GM19193 (cell line): ENCODE results near the gene CEMIP.

Experiments
- POLR2A ChIP-seq: IDR thresholded peaks from 4 replicates; pipeline ENCODE4 v1.6.1; 2011; ENCODE audit not compliant: insufficient read depth, insufficient read length; ENCODE audit errors: extremely low read depth

CEMIP gene

DNA sequence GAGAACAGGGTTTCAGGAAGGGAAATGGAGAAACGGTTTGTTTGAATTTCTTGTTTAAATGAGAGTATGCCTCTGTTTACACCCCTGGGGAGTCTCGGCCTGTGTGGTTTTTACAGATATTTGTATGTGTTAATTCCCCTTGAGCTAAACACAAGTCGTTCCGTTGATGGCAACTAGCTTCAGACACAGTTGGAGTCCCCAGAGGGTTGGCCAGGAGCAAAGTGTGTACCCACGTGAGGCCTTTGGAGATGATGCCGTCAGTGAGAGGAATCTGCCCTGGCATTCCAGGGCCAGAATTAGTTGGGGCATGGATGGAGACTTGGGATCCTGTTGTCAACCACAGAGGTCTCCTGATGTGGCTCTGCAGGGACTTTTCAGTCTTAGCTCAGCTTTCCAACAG is 44.0 kb downstream of the CEMIP start:
- no peak for TF ChIP-seq POLR2A

DNA sequence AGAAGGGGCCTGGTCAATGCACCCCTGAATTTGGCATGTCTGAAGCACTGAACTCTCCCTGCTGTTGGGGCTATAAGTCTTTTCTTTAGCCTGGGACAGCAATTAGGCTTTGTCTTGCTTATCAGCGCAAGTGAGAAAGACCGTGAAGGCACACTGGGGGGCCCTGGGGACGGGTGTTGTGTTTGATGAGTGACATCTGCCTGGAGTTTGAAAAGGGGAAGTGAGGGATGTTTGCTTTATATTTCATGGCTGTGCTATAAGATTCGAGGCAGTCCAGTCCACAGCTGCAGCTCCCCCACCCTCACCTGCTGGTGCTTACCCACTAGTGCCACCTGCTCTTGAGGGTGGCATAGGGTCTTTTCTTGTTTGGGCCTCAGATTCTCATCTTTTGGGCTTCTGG is 44.8 kb downstream of the CEMIP start:
- TF ChIP-seq POLR2A = no peak

DNA sequence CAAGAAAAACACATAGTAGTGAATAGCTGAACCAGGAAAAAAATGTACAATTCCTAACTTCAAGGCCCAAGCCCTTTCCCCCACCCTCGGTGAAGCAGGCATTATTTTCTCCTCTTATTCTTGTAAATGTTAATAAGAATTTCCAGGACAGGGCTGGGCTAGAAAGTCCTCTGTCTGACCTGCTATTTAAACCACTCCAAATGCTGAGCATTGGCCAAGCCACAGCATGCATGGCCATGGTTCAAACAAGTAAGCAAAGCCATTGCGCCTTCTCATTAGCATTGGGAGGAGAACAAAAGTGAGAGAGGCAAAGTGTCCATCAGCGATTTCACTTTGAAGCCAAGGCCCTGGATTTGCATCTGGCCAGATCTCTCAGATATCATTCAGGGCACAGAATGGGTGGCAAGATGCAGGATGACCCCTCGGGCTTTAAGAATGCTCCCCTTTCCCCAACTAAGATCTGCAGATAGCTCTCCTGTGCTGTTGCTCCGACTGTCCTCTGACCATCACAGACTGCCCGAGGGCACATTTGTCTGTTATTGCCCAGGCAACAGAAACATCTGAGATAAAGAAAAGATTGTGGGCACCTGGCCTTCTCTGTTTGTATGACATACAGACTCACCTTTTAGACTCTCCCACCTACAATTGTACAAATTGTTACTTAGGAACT is 46.3 kb downstream of the CEMIP start:
- no peak for TF ChIP-seq POLR2A

DNA sequence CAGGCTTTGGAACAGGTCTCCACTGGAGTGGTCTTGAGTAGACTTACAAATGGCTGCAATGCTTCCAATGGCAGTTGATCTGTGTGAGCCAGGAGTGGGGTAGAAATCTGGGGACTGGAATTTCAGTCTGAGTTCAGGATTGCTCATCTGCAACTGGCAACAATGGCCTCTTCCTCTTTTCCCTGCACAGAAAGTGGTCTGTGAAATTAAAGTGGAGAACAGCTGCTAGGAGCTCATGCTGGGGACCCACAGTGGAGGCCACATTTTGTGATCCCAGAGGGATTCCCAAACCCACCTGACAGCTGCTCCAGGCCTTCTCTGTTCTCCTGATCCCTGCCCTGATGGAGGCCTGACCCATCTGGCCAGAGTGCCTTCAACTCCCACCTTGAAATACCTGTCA is 49.6 kb downstream of the CEMIP start:
- no peak for TF ChIP-seq POLR2A

DNA sequence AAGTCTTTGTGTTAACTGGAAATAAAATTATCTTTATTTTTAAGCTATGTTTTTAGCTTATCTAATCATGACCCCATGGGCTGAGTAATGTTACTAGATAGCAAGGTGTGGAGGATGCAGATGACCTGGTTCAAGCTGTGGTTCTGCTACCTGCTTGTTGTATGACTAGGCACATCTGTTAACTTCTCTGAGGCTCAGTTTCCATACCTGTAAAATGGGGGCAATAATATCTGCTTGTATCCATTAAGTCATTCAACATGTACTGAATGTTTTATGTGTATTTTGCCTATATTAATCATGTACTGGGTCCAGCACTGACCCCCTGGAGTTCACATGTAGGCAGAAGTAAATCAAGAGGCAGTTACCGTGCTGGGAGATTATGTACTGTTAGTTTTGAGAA is 51.5 kb downstream of the CEMIP start:
- no peak for TF ChIP-seq POLR2A

DNA sequence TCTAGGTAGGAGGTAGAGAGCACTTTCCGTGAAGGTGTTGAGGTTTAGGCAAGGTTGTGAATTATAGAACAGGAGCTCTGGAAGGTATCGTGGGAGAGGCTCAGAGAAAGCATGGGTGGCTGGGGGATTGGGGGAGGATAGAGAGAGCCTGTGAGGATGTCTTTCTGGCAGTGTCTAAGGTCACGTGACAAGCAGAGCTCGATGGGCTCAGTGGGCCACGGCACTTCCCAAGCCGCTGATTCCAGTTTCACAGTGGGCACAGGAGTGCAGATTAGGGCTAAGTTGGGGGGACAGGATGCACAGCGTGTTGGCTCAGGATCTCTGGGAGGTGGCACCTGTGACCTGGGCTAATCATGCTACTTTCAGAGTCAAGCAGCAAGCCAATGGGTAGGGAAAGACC is 52.0 kb downstream of the CEMIP start:
- TF ChIP-seq POLR2A = no peak

DNA sequence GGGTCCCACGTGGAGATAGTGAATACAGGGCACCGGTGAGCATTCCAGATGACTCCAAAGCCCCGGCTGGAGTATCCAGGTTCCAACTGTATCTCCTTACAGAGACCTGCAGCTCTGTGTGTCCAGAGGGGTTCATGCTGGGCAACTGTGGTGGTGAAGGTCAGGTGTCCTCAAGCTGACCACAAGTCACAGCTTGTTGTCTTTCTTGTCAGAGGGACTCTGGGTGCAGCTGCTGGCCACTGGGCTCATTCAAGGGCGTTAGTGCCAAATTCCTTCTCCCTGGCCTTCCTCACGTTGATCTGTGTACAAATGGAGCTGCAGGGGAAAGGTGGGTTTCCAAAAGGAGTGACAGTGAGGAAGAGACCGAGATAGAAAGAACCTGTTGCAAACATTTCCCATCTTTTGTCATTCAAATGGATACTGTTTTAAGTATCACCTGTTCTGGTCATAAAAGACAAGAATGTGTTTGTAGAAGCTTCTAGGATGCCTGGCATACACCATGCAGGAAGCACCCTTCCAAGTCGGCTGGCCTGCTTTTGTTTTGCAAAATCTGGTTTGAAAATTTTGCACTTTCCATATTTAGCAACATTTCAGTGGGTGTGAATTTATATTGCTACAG is 52.5 kb downstream of the CEMIP start:
- TF ChIP-seq POLR2A = no peak

DNA sequence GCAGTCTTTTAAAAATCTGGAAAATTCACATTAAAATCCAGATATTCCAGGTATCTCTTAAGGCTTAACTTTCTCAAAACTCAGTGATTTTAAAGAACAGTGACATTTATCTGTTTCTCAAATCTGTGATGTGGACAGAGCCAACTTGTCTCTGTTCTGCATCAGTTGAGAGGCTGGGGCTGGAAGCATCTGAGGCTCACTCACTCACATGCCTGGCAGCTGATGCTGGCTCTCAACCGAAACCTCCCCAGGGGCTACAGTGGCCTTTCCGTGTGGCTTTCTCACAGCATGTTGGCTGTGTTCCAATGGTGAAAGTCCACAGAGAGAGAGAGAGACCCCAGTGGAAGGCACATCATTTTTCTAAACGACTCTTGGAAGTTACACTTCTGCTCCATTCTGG is 53.5 kb downstream of the CEMIP start:
- no peak for TF ChIP-seq POLR2A

DNA sequence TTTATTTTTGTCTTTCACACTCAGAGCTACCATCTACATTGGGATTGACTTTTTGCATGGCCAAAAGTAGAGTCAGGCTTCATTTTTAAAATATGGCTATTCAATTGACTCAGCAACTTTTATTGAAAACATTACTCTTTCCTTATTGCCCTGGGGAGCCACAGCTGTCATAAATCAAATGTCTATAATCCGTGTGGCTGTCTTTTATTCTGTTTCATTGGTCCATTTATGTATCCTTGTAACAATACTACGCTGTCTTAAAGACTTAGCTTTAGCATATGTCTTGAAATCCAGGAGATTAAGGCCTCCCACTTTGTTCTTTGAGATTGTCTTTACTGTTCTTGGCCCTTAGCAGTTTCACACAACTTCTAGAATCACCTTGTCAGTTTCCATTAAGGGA is 55.2 kb downstream of the CEMIP start:
- no peak for TF ChIP-seq POLR2A

DNA sequence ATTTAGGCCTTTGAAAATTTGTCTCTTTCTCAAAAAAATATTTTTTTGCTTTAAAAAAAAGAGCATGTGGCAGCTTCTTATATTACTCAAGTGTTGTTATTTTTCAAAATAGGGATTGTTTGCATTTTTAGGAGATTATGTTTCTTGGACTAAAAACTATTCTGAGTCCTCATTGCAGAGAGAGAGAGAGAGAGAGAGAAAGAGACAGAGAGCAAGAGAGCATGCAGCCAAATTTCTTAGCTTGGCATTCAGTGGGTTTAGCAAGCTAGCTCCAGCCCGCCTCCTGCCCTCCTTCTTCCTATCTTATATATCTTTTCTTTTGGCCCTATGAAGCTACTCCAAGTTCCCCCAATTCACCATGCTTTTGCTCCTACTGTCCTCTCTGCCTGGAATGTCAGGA is 55.7 kb downstream of the CEMIP start:
- no peak for TF ChIP-seq POLR2A

DNA sequence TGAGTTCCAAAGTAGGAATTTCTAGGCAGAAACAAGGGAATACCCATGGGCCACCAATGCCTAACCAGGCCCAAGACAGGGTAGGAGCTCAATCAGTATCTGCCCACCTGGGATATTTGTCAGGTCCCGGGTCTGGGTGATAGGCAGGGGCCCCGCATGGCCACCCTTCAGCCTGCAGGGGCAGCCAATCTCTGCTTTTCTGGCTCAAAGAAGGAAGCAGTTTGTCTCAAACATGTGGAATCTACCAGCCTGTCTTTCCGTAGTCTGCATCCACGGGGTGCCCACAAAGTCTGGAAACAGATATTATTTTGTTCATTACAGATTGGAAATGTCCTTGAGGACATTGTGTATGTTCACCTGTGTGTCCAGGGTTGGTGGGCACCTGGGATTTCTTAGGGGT is 56.2 kb downstream of the CEMIP start:
- TF ChIP-seq POLR2A = no peak

DNA sequence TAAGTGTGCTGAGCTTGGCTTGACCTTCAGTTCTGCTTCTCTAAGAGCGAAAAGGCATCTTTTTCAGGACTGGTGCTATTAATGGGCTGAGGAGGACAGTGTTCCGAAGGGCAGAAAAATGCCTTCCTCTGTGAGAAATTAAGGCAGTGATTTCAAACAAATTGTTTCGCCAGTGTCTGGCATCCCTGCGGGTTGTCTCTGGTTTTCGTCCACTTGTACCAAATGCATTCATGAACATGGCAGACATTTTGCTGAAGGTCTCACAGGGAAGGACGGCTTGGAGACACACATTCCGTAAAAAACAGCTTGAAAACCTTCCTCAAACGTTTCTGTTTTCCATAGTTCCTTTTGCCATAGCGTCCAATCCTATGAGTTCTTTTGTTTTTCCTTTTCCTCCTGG is 57.1 kb downstream of the CEMIP start:
- no peak for TF ChIP-seq POLR2A

DNA sequence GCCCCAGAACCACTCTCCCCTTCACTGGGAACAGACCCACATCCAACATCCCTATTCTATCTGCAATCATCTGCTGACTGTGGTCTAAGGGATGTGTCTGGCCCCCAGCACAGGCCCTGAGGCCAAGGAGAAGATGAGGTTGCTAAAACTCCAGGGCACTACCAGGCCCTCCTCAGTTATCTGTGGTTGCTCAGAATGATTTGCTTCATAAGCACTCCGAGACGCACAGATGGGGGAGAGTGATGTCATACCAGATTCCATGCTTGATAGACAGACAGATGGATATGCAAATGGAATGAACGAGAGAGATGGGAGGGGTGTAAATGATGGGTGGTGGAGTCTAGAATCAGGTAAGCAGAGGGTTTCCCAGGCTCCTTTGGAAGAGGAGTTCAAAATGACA is 57.8 kb downstream of the CEMIP start:
- TF ChIP-seq POLR2A = no peak

DNA sequence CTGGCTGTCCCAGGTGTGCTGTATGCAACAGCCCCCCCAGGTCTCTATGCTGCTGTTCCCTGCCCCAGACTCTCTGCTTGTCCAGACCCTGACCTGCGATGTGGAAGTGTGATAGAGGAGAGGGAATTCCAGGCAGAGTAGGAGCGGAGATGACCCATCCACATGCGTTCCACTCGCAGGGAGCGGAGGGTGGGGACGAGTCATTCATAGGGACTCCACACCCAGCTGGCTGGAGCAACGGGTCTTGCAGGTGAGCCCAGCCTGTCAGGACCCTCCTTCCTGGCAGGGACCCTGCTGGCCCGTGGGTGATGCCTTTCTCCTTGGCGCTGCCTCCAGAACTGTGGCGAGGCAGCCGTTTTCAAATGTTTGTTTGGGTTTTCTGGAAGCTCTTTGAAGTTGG is 58.8 kb downstream of the CEMIP start:
- TF ChIP-seq POLR2A = no peak

DNA sequence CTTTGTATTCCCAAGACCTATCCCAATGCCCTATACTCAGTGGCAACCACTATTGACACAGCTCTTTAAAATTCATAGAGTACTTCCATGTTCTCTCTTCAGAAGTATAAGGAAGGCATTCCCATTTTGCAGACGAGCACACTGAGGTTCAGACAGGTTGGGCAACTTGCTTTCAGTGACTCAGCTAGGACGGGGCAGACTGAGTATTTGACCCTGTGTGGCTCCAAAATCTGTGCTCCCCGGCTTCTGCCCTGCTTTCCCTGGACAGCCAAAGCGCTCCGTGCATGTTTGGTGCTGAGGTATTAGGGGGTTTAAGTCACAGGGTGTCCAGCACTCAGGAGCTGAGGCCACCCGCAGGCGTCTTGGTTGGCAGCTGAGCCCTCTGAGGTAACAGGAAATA is 59.5 kb downstream of the CEMIP start:
- TF ChIP-seq POLR2A = no peak

DNA sequence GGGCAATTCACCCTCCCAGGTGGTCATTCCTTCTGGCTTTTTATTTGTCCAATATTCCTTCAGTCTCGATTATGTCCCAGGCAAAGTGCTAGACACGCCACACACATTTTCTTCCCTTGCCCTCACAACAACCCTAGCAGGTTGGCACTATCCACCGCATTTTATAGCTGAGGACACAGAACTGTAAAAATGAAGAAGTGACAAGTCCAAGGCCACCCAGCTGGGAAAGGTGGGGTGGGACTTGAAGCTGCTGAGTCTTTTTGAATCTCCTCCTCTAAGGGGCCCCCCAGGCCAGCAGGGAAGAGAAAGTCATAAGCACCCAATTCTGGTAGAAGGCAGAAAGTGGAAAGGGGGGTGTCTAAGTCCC is 60.6 kb downstream of the CEMIP start:
- no peak for TF ChIP-seq POLR2A
